Body of pancreas (tissue), 4 donors: ENCODE data around the gene MLN.

Experiments used
- CTCF ChIP-seq, 7 experiments: fragments of 450-650 bp in 4 of 7; fragments of 200-600 bp in 3 of 7; sonication (generic) in 3 of 7; IDR thresholded peaks; one replicate each; pipeline ENCODE4 v1.5.1; 2016 to 2019; ENCODE audit warnings: antibody characterized with exemption in 7 of 7
- POLR2A ChIP-seq, 3 donors: fragments of 450-650 bp; IDR thresholded peaks; one replicate each; pipeline ENCODE4 v1.6.1; 2016; ENCODE audit warnings: antibody characterized with exemption in 3 of 3, mild to moderate bottlenecking in 2 of 3

DNA sequence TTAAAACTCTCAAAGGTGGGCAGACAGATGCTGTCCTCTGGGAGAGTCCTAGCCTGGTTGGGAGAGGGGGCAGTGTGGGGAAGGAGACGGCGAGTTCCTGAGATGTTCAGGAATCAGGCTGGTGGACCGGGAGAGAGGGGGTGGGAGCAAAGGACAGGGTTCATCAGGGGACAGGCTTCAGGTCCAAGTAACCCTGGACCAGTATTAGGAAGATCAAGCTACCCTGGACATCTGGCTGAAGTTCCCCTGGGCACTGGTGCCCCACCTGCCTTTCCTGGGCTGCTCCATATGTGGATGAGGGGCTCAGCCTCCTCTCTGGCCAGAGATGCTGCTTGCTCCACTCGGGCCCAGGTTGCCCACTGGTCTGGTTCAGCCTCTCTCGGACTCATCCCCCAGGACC is 56.0 kb downstream of the MLN start:
- TF ChIP-seq CTCF (IDR thresholded peaks at IDR 0.05) (no peak), POLR2A (IDR thresholded peaks at IDR 0.05) (no peak)
